Measurements from ENCODE around the gene C1orf174. TPM values are rescaled to one million over a fixed set of nuclear protein-coding genes. Genes with fewer than 3 reads are reported as not detected.

Gene C1orf174
- total RNA-seq, 2 experiments from 2014 or later, result 28.5 TPM

- Mint-ChIP-seq H3K36me3 (ENCODE audit: low read depth) (no peaks in the 10 kb centered on the region), H3K27ac (no peak overlapping the region), H3K4me3 (no peak overlapping the region), H3K4me1 (ENCODE audit: low read depth) (no peaks in the 10 kb centered on the region), H3K27me3 (ENCODE audit: low read depth) (no peaks in the 10 kb centered on the region), H3K9me3 (ENCODE audit: insufficient read depth) (no peaks in the 10 kb centered on the region)
- ChIA-PET POLR2A (no interaction called here), CTCF (interaction anchor here (0.7 kb wide), 1 partner anchor 137 kb away, joined by 3 read pairs; no protein-coding TSS in a partner anchor)
- DNase-seq (no peak), ATAC-seq (no peak)
These were observed 13.0 kb upstream of the C1orf174 start for GRCh38 chr1:3912809-3913685.

- no peaks in the 10 kb centered on the region for H3K27me3 Mint-ChIP-seq (ENCODE audit: low read depth)
- ATAC-seq, result no peak
- CTCF ChIA-PET, result interaction anchor here (1.5 kb wide), 1 partner anchor 54 kb away, joined by 3 read pairs; no protein-coding TSS in a partner anchor
- POLR2A ChIA-PET, result interaction anchor here (0.6 kb wide), 1 partner anchor 911 kb away, joined by 3 read pairs; no protein-coding TSS in a partner anchor
- DNase-seq, result no peak
- H3K4me3 Mint-ChIP-seq, result no peak overlapping the region
- no peaks in the 10 kb centered on the region for H3K36me3 Mint-ChIP-seq (ENCODE audit: low read depth)
- no peak overlapping the region for H3K27ac Mint-ChIP-seq
- peaks cover 2% of the 10 kb centered on the region for H3K4me1 Mint-ChIP-seq (ENCODE audit: low read depth)
- H3K9me3 Mint-ChIP-seq (ENCODE audit: insufficient read depth), result no peaks in the 10 kb centered on the region
These were observed 12.1 kb upstream of the C1orf174 start for GRCh38 chr1:3911981-3912808.

GRCh38 chr1:3910857-3911845, 11.1 kb upstream of the C1orf174 start:
- Mint-ChIP-seq H3K27me3 (ENCODE audit: low read depth) (no peaks in the 10 kb centered on the region), H3K4me3 (no peak overlapping the region), H3K4me1 (ENCODE audit: low read depth) (peaks cover 8% of the 10 kb centered on the region), H3K9me3 (ENCODE audit: insufficient read depth) (no peaks in the 10 kb centered on the region), H3K36me3 (ENCODE audit: low read depth) (no peaks in the 10 kb centered on the region), H3K27ac (no peak overlapping the region)
- ATAC-seq (peak; percentile 93), DNase-seq (peak; percentile 81)
- ChIA-PET CTCF (interaction anchor here (1.5 kb wide), 1 partner anchor 53 kb away, joined by 3 read pairs; no protein-coding TSS in a partner anchor), POLR2A (interaction anchor here (0.6 kb wide), 1 partner anchor 912 kb away, joined by 3 read pairs; no protein-coding TSS in a partner anchor)

GRCh38 chr1:3910049-3910731, 10.1 kb upstream of the C1orf174 start:
- Mint-ChIP-seq H3K27ac (no peak overlapping the region), H3K27me3 (ENCODE audit: low read depth) (no peaks in the 10 kb centered on the region), H3K36me3 (ENCODE audit: low read depth) (no peaks in the 10 kb centered on the region), H3K4me1 (ENCODE audit: low read depth) (peaks cover 13% of the 10 kb centered on the region), H3K4me3 (no peak overlapping the region), H3K9me3 (ENCODE audit: insufficient read depth) (no peaks in the 10 kb centered on the region)
- CTCF ChIA-PET, result no interaction called here
- DNase-seq (no peak), ATAC-seq (no peak)
- POLR2A ChIA-PET, result no interaction called here

GRCh38 chr1:3909615-3910014, 9.5 kb upstream of the C1orf174 start:
- no peaks in the 10 kb centered on the region for H3K36me3 Mint-ChIP-seq (ENCODE audit: low read depth)
- ATAC-seq, result no peak
- no peaks in the 10 kb centered on the region for H3K27me3 Mint-ChIP-seq (ENCODE audit: low read depth)
- CTCF ChIA-PET, result interaction anchor here (1.0 kb wide), 1 partner anchor 52 kb away, joined by 3 read pairs; the partner anchor contains the start of genes CEP104 and DFFB
- no peak overlapping the region for H3K27ac Mint-ChIP-seq
- DNase-seq, result no peak
- H3K9me3 Mint-ChIP-seq (ENCODE audit: insufficient read depth), result no peaks in the 10 kb centered on the region
- POLR2A ChIA-PET, result no interaction called here
- H3K4me1 Mint-ChIP-seq (ENCODE audit: low read depth), result peaks cover 15% of the 10 kb centered on the region
- H3K4me3 Mint-ChIP-seq, result no peak overlapping the region

GRCh38 chr1:3908886-3909517, 8.9 kb upstream of the C1orf174 start:
- H3K4me3 Mint-ChIP-seq, result no peak overlapping the region
- ATAC-seq, result no peak
- no peaks in the 10 kb centered on the region for H3K9me3 Mint-ChIP-seq (ENCODE audit: insufficient read depth)
- ChIA-PET CTCF (interaction anchor here (1.0 kb wide), 1 partner anchor 52 kb away, joined by 3 read pairs; the partner anchor contains the start of genes CEP104 and DFFB), POLR2A (no interaction called here)
- H3K27ac Mint-ChIP-seq, result no peak overlapping the region
- H3K27me3 Mint-ChIP-seq (ENCODE audit: low read depth), result no peaks in the 10 kb centered on the region
- peaks cover 18% of the 10 kb centered on the region for H3K4me1 Mint-ChIP-seq (ENCODE audit: low read depth)
- H3K36me3 Mint-ChIP-seq (ENCODE audit: low read depth), result no peaks in the 10 kb centered on the region
- DNase-seq, result no peak

- POLR2A ChIA-PET, result no interaction called here
- no peak for ATAC-seq
- Mint-ChIP-seq H3K4me3 (no peak overlapping the region), H3K27ac (no peak overlapping the region), H3K4me1 (ENCODE audit: low read depth) (peaks cover 31% of the 10 kb centered on the region), H3K36me3 (ENCODE audit: low read depth) (no peaks in the 10 kb centered on the region), H3K27me3 (ENCODE audit: low read depth) (no peaks in the 10 kb centered on the region), H3K9me3 (ENCODE audit: insufficient read depth) (no peaks in the 10 kb centered on the region)
- CTCF ChIA-PET, result interaction anchor here (2.5 kb wide), 1 partner anchor 49 kb away, joined by 15 read pairs; the partner anchor contains the start of genes CEP104 and DFFB
- no peak for DNase-seq
These were observed 7.6 kb upstream of the C1orf174 start for GRCh38 chr1:3907621-3908165.

GRCh38 chr1:3907031-3907534, 7.0 kb upstream of the C1orf174 start:
- Mint-ChIP-seq H3K36me3 (ENCODE audit: low read depth) (no peaks in the 10 kb centered on the region), H3K4me3 (no peak overlapping the region), H3K9me3 (ENCODE audit: insufficient read depth) (no peaks in the 10 kb centered on the region), H3K27me3 (ENCODE audit: low read depth) (no peaks in the 10 kb centered on the region), H3K4me1 (ENCODE audit: low read depth) (peaks cover 37% of the 10 kb centered on the region), H3K27ac (no peak overlapping the region)
- POLR2A ChIA-PET, result no interaction called here
- CTCF ChIA-PET, result interaction anchor here (2.5 kb wide), 1 partner anchor 49 kb away, joined by 15 read pairs; the partner anchor contains the start of genes CEP104 and DFFB
- ATAC-seq, result no peak
- no peak for DNase-seq

GRCh38 chr1:3906672-3907020, 6.6 kb upstream of the C1orf174 start:
- no peaks in the 10 kb centered on the region for H3K36me3 Mint-ChIP-seq (ENCODE audit: low read depth)
- POLR2A ChIA-PET, result no interaction called here
- H3K9me3 Mint-ChIP-seq (ENCODE audit: insufficient read depth), result no peaks in the 10 kb centered on the region
- no peak overlapping the region for H3K27ac Mint-ChIP-seq
- H3K27me3 Mint-ChIP-seq (ENCODE audit: low read depth), result no peaks in the 10 kb centered on the region
- DNase-seq (no peak), ATAC-seq (no peak)
- peaks cover 41% of the 10 kb centered on the region for H3K4me1 Mint-ChIP-seq (ENCODE audit: low read depth)
- H3K4me3 Mint-ChIP-seq, result no peak overlapping the region
- CTCF ChIA-PET, result interaction anchor here (2.5 kb wide), 1 partner anchor 48 kb away, joined by 15 read pairs; the partner anchor contains the start of genes CEP104 and DFFB
